Common myeloid progenitor, CD34-positive (primary cell): ENCODE measurements around the gene RTRAF.

Source experiments
- CTCF ChIA-PET: fragments of 350-600 bp; sonication (Branson Sonifier 250); formaldehyde crosslinking; loops from one replicate; lab custom pipeline; 2021; ENCODE audit warnings: antibody characterized with exemption; lab: Charles Lee
- POLR2A ChIA-PET: fragments of 350-600 bp; sonication (Branson Sonifier 250); formaldehyde crosslinking; loops from one replicate; lab custom pipeline; 2021; ENCODE audit warnings: antibody characterized with exemption; lab: Charles Lee
- DNase-seq, 3 donors: peaks; one replicate each; pipeline versions ENCODE4 v3.0.0 to v3.0.0-alpha.2; 2013
- H3K27ac ChIP-seq, 2 experiments: 1 replicate in 1 of 2; 2 replicates in 1 of 2; pipeline ENCODE4 v1.7.0; 2013; ENCODE audit warnings: inconsistent platforms in 2 of 2, low read length in 2 of 2, mild to moderate bottlenecking in 2 of 2, low read depth in 1 of 2, moderate library complexity in 1 of 2; ENCODE audit not compliant: severe bottlenecking in 2 of 2, insufficient read depth in 1 of 2, poor library complexity in 1 of 2
- H3K27me3 ChIP-seq, 5 experiments: replicated peaks in 2 of 5; 1 replicate in 3 of 5; 2 replicates in 2 of 5; pipeline versions ENCODE4 v1.6.1 to v1.7.0; 2013; ENCODE audit warnings: low read length in 4 of 5, mild to moderate bottlenecking in 2 of 5, moderate library complexity in 2 of 5, inconsistent platforms in 1 of 5; ENCODE audit not compliant: insufficient read depth in 5 of 5, control insufficient read depth in 4 of 5
- H3K36me3 ChIP-seq, 4 experiments: 1 replicate in 2 of 4; 2 replicates in 2 of 4; pipeline versions ENCODE4 v1.6.1 to v1.7.0; 2013; ENCODE audit warnings: low read length in 3 of 4, control low read depth in 1 of 4, mild to moderate bottlenecking in 1 of 4; ENCODE audit not compliant: control insufficient read depth in 4 of 4, insufficient read depth in 4 of 4
- H3K4me1 ChIP-seq, 4 experiments: 1 replicate in 3 of 4; 2 replicates in 1 of 4; pipeline versions ENCODE4 v1.6.1 to v1.7.1; 2013; ENCODE audit warnings: low read length in 3 of 4, mild to moderate bottlenecking in 3 of 4, control low read depth in 1 of 4, inconsistent platforms in 1 of 4, moderate library complexity in 1 of 4; ENCODE audit not compliant: control insufficient read depth in 4 of 4, insufficient read depth in 4 of 4; ENCODE audit errors: control extremely low read depth in 1 of 4
- H3K4me3 ChIP-seq, 7 experiments: 1 replicate in 4 of 7; 2 replicates in 3 of 7; pipeline versions ENCODE4 v1.5.1 to v1.7.0; 2013; ENCODE audit warnings: mild to moderate bottlenecking in 7 of 7, low read length in 6 of 7, moderate library complexity in 6 of 7, inconsistent platforms in 2 of 7, low read depth in 2 of 7, control low read depth in 1 of 7; ENCODE audit not compliant: insufficient read depth in 4 of 7, control insufficient read depth in 1 of 7; ENCODE audit errors: extremely low read depth in 1 of 7
- H3K9me3 ChIP-seq, 5 experiments: 1 replicate in 4 of 5; 2 replicates in 1 of 5; pipeline versions ENCODE4 v1.6.1 to v1.7.1; 2013; ENCODE audit warnings: low read length in 4 of 5, mild to moderate bottlenecking in 2 of 5, inconsistent platforms in 1 of 5, low read depth in 1 of 5, moderate library complexity in 1 of 5; ENCODE audit not compliant: control insufficient read depth in 4 of 5, insufficient read depth in 2 of 5; ENCODE audit errors: control extremely low read depth in 1 of 5
- WGBS: methylation state at CpG from one replicate; pipeline ENCODE4 v1.1.5; 2013; ENCODE audit not compliant: insufficient coverage; 5-methylcytosine and 5-hydroxymethylcytosine counted together

RTRAF gene

GRCh38 chr14:52032204-52032801 is 43.0 kb downstream of the RTRAF start:
- Histone ChIP-seq H3K4me3 (no peak overlapping the region), H3K36me3 (no peaks in the 10 kb centered on the region), H3K9me3 (no peaks in the 10 kb centered on the region), H3K27me3 (no peaks in the 10 kb centered on the region), H3K27ac (no peak overlapping the region), H3K4me1 (no peaks in the 10 kb centered on the region)
- ChIA-PET POLR2A (no interaction called here), CTCF (interaction anchor here (0.8 to 2.0 kb wide), 5 partner anchors 8 to 99 kb away, joined by 3 to 7 read pairs (median 3); no protein-coding TSS in a partner anchor)
- WGBS, result 66% methylated on average over 5 of the region's 7 CpGs
- no peak for DNase-seq

- ChIA-PET POLR2A (no interaction called here), CTCF (interaction anchor here (0.7 to 2.0 kb wide), 6 partner anchors 8 to 98 kb away, joined by 3 to 7 read pairs (median 3); no protein-coding TSS in a partner anchor)
- no peaks in the 10 kb centered on the region for H3K27me3 ChIP-seq
- H3K36me3 ChIP-seq, result no peaks in the 10 kb centered on the region
- H3K27ac ChIP-seq, result no peak overlapping the region
- peak in 2 of 3 donors; percentile 21 to 36 for DNase-seq
- no peaks in the 10 kb centered on the region for H3K9me3 ChIP-seq
- H3K4me1 ChIP-seq, result no peaks in the 10 kb centered on the region
- WGBS, result 91% methylated on average over 4 of the region's 10 CpGs
- no peak overlapping the region for H3K4me3 ChIP-seq
These were observed 43.8 kb downstream of the RTRAF start for GRCh38 chr14:52033101-52033642.

- CTCF ChIA-PET, result interaction anchor here (0.8 to 2.8 kb wide), 4 partner anchors 11 to 93 kb away, joined by 3 to 8 read pairs (median 4); no protein-coding TSS in a partner anchor
- 100% methylated on average over 4 of the region's 7 CpGs for WGBS
- POLR2A ChIA-PET, result no interaction called here
These were observed 49.9 kb downstream of the RTRAF start for GRCh38 chr14:52039124-52039815.

GRCh38 chr14:52040598-52040997 is 51.3 kb downstream of the RTRAF start:
- no peaks in the 10 kb centered on the region for H3K9me3 ChIP-seq
- ChIA-PET POLR2A (no interaction called here), CTCF (interaction anchor here (1.1 to 2.8 kb wide), 2 partner anchors 10 to 16 kb away, joined by 3 to 8 read pairs; no protein-coding TSS in a partner anchor)
- H3K4me1 ChIP-seq, result no peaks in the 10 kb centered on the region
- WGBS, result 100% methylated on average over 6 of the region's 7 CpGs
- no peak overlapping the region for H3K4me3 ChIP-seq
- no peak for DNase-seq
- H3K36me3 ChIP-seq, result no peaks in the 10 kb centered on the region
- H3K27ac ChIP-seq, result no peak overlapping the region
- peaks cover 0 to 2% (median 0%) of the 10 kb centered on the region in 5 experiments for H3K27me3 ChIP-seq

More at GRCh38 chr14:52039124-52039815, 49.9 kb downstream of the RTRAF start:
- Histone ChIP-seq H3K27ac (no peak overlapping the region), H3K27me3 (peaks cover 0 to 2% (median 0%) of the 10 kb centered on the region in 5 experiments), H3K4me1 (no peaks in the 10 kb centered on the region), H3K4me3 (no peak overlapping the region), H3K9me3 (no peaks in the 10 kb centered on the region), H3K36me3 (no peaks in the 10 kb centered on the region)
- no peak for DNase-seq

GRCh38 chr14:52042371-52043289 is 53.3 kb downstream of the RTRAF start:
- H3K27me3 ChIP-seq, result peaks cover 0 to 2% (median 0%) of the 10 kb centered on the region in 5 experiments
- H3K9me3 ChIP-seq, result no peaks in the 10 kb centered on the region
- 95% methylated on average over 7 of the region's 8 CpGs for WGBS
- H3K4me1 ChIP-seq, result no peaks in the 10 kb centered on the region
- ChIA-PET CTCF (interaction anchor here (1.1 to 2.1 kb wide), 7 partner anchors 9 to 81 kb away, joined by 3 to 13 read pairs (median 4); no protein-coding TSS in a partner anchor), POLR2A (no interaction called here)
- H3K27ac ChIP-seq, result no peak overlapping the region
- no peaks in the 10 kb centered on the region for H3K36me3 ChIP-seq
- H3K4me3 ChIP-seq, result no peak overlapping the region
- DNase-seq, result no peak

GRCh38 chr14:52043690-52044089 is 54.3 kb downstream of the RTRAF start:
- DNase-seq, result peak; percentile 11 to 42 (median 33)
- POLR2A ChIA-PET, result no interaction called here
- CTCF ChIA-PET, result interaction anchor here (0.9 to 2.1 kb wide), 13 partner anchors 8 to 204 kb away, joined by 3 to 13 read pairs (median 3); no protein-coding TSS in a partner anchor

More at GRCh38 chr14:52043690-52044089, 54.3 kb downstream of the RTRAF start:
- 67% methylated on average over 1 of the region's 5 CpGs for WGBS
- Histone ChIP-seq H3K4me3 (no peak overlapping the region), H3K36me3 (no peaks in the 10 kb centered on the region), H3K9me3 (no peaks in the 10 kb centered on the region), H3K27ac (no peak overlapping the region), H3K27me3 (peaks cover 0 to 6% (median 0%) of the 10 kb centered on the region in 5 experiments), H3K4me1 (no peaks in the 10 kb centered on the region)
